Measurements from ENCODE around the gene OSBPL3. TPM values are rescaled to one million over a fixed set of nuclear protein-coding genes. Genes with fewer than 3 reads are reported as not detected.
"Not testable (repeated sequence)": the region's sequence is repeated elsewhere in the genome, so short reads cannot be mapped to it uniquely, and the experiment has no call there.

OSBPL3 gene
- total RNA-seq, 4 donors from 2014 or later, result 3.2 to 11.4 (median 6.4) TPM

- Histone ChIP-seq H3K9me3 (no peaks in the 10 kb centered on the region), H3K36me3 (no peaks in the 10 kb centered on the region), H3K4me1 (no peaks in the 10 kb centered on the region), H3K27ac (no peak overlapping the region), H3K27me3 (no peaks in the 10 kb centered on the region), H3K4me3 (no peak overlapping the region)
- no peak for ATAC-seq
- no peak for TF ChIP-seq EP300 (IDR thresholded peaks at IDR 0.05)
- no peak for TF ChIP-seq POLR2A (IDR thresholded peaks at IDR 0.05)
- TF ChIP-seq POLR2AphosphoS5 (IDR thresholded peaks at IDR 0.05), result no peak
- no peak for TF ChIP-seq CTCF (IDR thresholded peaks at IDR 0.05)
Measured at GRCh38 chr7:25025218-25025671, 45.3 kb upstream of the OSBPL3 start.

GRCh38 chr7:25024066-25024465 lies 44.1 kb upstream of the OSBPL3 start:
- Histone ChIP-seq H3K9me3 (no peaks in the 10 kb centered on the region), H3K4me3 (no peak overlapping the region), H3K27ac (no peak overlapping the region), H3K4me1 (no peaks in the 10 kb centered on the region), H3K27me3 (no peaks in the 10 kb centered on the region), H3K36me3 (no peaks in the 10 kb centered on the region)
- TF ChIP-seq POLR2AphosphoS5 (IDR thresholded peaks at IDR 0.05), result no peak
- no peak for TF ChIP-seq EP300 (IDR thresholded peaks at IDR 0.05)
- no peak for TF ChIP-seq POLR2A (IDR thresholded peaks at IDR 0.05)
- no peak for TF ChIP-seq CTCF (IDR thresholded peaks at IDR 0.05)
- ATAC-seq, result no peak
- whole genome bisulfite sequencing, 2 donors (ENCODE audit: low coverage in 1 of 2), result 54 to 66% methylated on average over 2 of the region's 2 CpGs

- not testable (repeated sequence) for H3K4me1 ChIP-seq, H3K4me3 ChIP-seq, ATAC-seq, H3K9me3 ChIP-seq, H3K36me3 ChIP-seq, H3K27ac ChIP-seq, H3K27me3 ChIP-seq
- 74 to 96% methylated on average over 6 to 28 of the region's 30 CpGs for WGBS, 2 donors (ENCODE audit: low coverage in 1 of 2)
Measured at GRCh38 chr7:25017671-25018070, 37.7 kb upstream of the OSBPL3 start.

DNA sequence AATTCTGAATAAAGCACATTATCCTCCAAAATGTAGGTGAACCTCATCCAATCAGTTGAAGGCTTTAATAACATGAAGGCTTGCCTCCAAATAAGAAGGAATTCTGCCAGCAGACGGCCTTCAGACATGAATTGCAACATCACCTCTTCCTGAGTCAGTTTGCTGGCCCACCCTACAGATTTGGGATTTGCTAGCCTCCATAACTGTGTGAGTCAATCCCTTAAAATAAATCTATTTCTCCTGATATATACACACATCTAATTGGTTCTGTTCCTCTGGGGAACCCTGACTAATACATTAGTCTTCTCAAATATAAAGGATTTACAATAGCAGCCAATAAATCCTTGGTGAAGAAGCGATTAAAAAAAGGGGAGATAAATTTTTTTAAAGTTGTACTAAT lies 34.8 kb upstream of the OSBPL3 start:
- no peak for ATAC-seq
- no peaks in the 10 kb centered on the region for H3K9me3 ChIP-seq

GRCh38 chr7:25012710-25013109 lies 32.7 kb upstream of the OSBPL3 start:
- not testable (repeated sequence) for H3K9me3 ChIP-seq, H3K4me1 ChIP-seq, H3K4me3 ChIP-seq, ATAC-seq, H3K36me3 ChIP-seq, H3K27ac ChIP-seq, H3K27me3 ChIP-seq
- WGBS, 2 donors (ENCODE audit: low coverage in 1 of 2), result 83 to 100% methylated on average over 1 of the region's 3 CpGs

More for the DNA sequence above, 34.8 kb upstream of the OSBPL3 start:
- Histone ChIP-seq H3K27ac (no peak overlapping the region), H3K36me3 (no peaks in the 10 kb centered on the region), H3K4me3 (no peak overlapping the region), H3K27me3 (no peaks in the 10 kb centered on the region), H3K4me1 (no peaks in the 10 kb centered on the region)
- WGBS, 2 donors (ENCODE audit: low coverage in 1 of 2), result 42 to 58% methylated on average over 2 of the region's 2 CpGs
- TF ChIP-seq CTCF (IDR thresholded peaks at IDR 0.05) (no peak), POLR2AphosphoS5 (IDR thresholded peaks at IDR 0.05) (no peak), EP300 (IDR thresholded peaks at IDR 0.05) (no peak), POLR2A (IDR thresholded peaks at IDR 0.05) (no peak)

- no peak for TF ChIP-seq POLR2AphosphoS5 (IDR thresholded peaks at IDR 0.05)
- no peak for TF ChIP-seq CTCF (IDR thresholded peaks at IDR 0.05)
- no peak for TF ChIP-seq EP300 (IDR thresholded peaks at IDR 0.05)
- TF ChIP-seq POLR2A (IDR thresholded peaks at IDR 0.05), result no peak
- H3K36me3 ChIP-seq, result no peaks in the 10 kb centered on the region
- no peak overlapping the region for H3K27ac ChIP-seq
- no peak overlapping the region for H3K4me3 ChIP-seq
- no peaks in the 10 kb centered on the region for H3K4me1 ChIP-seq
- ATAC-seq, result no peak
- no peaks in the 10 kb centered on the region for H3K9me3 ChIP-seq
- H3K27me3 ChIP-seq, result no peaks in the 10 kb centered on the region
Measured at GRCh38 chr7:25012254-25012653, 32.3 kb upstream of the OSBPL3 start.

All from gastroesophageal sphincter (tissue), 4 donors.